T-helper 1 cell treated with Interleukin-12 subunit alpha and Interleukin-12 subunit beta and Interleukin-4 antibody, amounts not matched to agents 30 ng/mL and 1 ng/mL, for 36 hours (primary cell): Measurements from ENCODE around the gene NSD1. TPM values are rescaled to one million over a fixed set of nuclear protein-coding genes. Genes with fewer than 3 reads are reported as not detected.
"Not testable (repeated sequence)": the region's sequence is repeated elsewhere in the genome, so short reads cannot be mapped to it uniquely, and the experiment has no call there.

ENCODE experiments used
- intact Hi-C: fragments of 100-400 bp; cut with micrococcal nuclease; formaldehyde crosslinking; loops from one replicate; pipeline ENCODE4 v1.15.1; 2024
- total RNA-seq: library from RNA; stranded (reverse); gene quantifications from 2 replicates; pipeline ENCODE4 v1.2.3, GENCODE V29; 2022

Gene NSD1
- total RNA-seq, 1 donor from 2014 or later: 116 TPM

DNA sequence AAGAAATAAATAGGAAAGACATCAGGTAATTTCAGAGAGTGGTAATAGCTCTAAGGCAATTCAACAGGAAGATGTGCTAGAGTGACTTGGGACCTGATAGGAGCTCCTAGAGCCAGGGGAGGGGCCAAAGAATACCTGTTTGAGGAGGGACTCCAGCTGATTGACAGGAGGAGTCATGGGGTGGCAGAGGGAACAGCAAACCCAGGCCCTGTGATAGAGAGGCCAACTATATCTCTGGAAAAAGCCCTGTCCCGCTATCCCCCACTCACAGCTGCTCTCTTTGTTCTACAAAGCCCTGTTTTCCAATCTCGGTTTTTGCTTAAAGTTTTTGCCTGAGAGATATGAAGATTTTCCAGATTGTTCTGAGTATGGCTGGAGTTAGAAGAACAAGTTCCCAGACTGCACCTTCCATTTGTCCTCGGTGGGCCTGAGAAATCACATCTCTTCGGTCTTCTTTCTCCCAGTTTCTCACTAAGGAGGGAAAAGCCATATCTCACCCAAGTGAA is 9.0 kb upstream of the NSD1 start:
- intact Hi-C loops: no loop called here

DNA sequence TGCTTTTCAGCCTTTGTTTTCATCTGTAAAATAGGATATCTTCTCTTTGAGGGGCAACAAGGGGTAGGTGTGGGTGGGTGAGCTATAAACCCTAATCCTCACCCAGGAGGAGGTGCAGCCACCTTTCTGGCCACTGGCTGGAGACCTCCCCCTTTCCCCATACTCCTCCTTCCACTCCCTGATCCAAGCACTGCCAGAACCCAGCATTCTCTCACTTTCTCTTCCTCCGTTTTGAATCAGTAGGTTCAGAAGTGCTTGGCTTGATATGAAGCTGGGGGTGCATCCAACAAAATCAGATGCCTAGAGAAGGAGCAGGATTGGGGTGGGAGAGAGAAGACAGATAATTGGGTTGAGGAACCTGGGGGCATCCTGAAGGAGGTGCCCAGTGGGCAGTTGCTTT is 6.8 kb upstream of the NSD1 start:
- intact Hi-C loops: no loop called here

DNA sequence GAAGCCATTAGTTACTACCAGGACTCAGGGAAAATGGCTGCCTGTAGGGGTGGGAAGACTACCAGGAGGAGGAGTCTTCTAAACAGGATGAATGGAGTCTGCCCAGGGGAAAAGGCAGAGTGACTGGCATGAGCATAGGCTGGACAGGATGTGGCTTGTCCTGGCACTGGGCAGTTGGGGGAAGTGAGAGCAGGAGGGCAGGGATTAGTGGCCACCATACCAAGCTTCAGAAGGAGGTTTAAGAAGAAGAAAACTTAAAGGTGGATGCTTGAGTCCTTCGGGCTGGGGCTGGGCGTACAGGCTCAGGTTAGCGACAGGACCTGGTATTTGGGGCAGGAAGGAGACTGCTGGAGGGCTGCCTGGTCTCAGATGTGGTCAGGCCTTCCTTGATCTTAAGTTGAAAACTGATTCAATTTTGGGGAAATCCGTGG is 5.0 kb upstream of the NSD1 start:
- intact Hi-C loops: loop anchor here (2.0 kb wide), 1 partner anchor 180 kb away; no protein-coding TSS in a partner anchor

DNA sequence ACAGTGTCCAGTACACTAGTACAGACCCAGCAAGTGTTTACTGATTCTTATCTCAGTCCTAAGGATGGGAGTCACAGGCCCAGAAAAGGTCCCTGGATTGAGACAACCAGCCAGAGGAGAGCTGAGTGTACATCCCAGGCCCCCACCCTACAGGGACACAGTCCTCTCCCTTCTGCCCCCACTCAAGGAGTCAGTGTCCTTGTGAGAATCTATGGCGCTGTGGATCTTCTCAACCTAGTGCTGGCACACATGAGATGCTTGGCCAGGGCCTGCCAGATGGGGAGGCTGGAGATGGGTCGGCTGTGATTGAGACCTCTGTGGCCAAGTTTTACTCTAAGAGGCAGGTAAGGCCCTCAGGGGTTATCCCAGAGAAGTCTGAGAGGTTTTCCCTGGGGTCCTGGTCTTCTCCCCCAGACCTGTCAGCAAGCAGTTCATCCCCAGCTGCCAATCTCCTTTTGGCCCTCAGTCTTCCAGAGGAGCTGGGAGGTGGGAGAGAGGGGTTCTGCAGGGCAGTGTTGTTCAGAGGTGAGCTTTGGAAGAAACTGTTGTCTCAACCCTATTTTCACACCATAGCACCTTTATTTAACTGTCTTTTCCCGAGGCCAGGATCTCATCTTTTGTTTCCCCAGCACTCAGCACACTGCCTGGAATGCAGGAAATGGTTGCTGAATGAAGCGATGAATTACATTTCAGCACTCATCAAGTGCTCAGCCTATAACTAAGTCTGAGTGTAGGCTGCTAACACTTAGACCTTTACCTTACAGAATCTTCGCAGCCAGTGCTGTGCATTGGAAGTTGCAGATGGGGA is 3.2 kb upstream of the NSD1 start:
- intact Hi-C loops: loop anchor here (5.0 kb wide), 3 partner anchors 108 to 367 kb away; partner anchors contain the start of genes PDLIM7 and ZNF346

DNA sequence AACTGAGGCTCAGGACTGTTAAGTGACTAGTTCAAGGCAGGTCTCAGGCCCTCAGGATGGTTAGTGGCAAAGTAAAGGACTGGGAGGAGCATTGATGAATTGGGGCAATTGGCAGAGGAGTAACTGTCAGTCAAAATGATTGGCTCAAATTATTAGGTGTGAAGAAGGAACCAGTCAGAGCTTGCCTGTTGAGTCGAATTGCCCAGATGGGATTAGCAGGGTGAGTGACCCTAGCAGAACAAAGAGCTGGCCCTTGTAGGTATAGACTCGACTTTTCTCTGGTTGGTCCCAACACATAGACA is 2.6 kb upstream of the NSD1 start:
- intact Hi-C loops: loop anchor here (5.0 kb wide), 3 partner anchors 109 to 366 kb away; partner anchors contain the start of genes PDLIM7 and ZNF346

DNA sequence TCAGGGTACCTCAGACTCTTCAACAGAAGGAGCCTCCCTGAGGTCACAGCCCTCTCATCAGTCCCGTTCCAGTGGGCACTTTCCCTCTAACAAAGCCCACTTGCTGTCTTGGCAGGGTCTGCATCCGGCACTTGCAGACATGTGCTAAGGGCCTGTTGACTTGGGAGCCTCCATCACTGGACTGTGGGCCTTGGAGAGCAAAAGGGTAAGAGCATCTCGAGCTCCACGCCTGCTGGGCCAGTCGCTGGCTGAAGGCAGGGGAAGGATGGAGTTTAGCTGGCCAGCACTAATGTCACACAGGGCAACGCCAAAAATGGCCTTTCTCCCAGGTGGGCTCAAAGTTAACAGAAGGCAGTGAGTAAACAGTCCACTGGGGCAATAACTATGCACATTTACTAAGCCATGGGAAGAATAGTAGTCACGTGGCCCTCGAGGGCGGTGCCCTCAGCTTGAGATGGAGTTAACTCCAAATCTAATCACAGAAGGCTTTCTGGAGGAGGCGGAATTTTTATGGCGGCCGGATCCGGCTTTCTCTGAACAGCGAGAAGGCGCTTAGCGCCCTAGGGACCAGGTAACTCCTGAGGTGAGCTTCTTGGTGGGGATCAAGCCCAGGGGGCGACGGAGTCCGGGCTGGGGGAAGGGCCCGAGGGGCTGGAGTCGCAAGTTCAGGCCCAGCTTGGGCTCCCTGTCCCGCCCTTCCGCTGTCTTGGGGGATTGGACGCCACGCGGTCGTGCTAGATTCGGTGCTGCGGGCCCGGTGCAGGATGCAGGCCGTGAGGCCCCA is 2.0 kb upstream of the NSD1 start:
- intact Hi-C loops: loop anchor here (5.0 kb wide), 3 partner anchors 109 to 366 kb away; partner anchors contain the start of genes PDLIM7 and ZNF346

DNA sequence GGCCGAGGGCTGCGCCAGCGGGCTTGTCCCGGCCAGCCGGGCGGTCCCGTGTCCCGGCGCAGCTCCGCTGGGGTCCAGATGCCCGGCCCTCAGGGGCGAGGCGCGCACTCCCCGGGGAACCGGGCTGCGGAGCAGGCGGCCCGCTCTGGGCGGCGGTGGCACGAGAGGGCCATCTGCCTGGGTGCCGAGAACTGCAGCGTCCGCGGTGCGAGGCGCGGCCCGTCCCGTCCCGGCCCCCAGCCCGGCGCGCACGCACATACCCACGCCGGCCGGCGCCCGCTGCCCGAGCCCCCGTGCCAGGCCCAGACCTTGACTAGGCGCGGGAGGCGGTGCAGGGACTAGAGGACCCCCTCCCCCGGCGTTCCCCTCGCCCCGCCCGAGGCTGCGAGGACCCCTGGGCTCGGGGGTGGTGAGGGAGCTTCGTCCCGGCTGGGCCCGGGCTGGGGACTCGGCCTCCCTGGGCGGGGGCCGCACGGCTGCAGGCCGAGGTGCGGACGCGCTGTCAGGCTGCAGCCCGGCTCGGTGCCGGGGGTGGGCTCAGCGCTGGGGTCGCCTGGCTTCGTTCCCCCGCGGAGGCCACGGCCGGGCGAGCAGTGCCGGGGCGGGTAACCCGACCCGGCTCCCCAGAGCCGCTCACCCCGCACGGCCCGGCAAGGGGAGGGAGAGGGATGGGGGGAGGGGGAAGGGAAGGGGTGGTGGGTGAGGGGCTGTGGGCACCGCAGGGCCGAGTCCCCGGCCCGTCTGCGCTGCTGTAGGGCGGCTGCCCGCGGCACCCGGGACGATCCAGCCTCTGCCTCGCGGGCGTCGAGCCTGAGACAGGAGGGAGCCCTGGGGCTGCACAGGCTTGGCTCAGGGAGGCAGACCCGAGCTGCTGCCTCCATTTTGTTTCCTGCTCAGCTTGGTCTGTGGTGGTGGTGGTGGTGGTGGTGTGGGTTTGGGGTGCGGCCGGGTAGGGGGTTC is 1.2 kb upstream of the NSD1 start:
- intact Hi-C loops: loop anchor here (1.0 to 5.0 kb wide), 5 partner anchors 110 to 365 kb away; partner anchors contain the start of genes LMAN2, PDLIM7, UIMC1 and ZNF346

DNA sequence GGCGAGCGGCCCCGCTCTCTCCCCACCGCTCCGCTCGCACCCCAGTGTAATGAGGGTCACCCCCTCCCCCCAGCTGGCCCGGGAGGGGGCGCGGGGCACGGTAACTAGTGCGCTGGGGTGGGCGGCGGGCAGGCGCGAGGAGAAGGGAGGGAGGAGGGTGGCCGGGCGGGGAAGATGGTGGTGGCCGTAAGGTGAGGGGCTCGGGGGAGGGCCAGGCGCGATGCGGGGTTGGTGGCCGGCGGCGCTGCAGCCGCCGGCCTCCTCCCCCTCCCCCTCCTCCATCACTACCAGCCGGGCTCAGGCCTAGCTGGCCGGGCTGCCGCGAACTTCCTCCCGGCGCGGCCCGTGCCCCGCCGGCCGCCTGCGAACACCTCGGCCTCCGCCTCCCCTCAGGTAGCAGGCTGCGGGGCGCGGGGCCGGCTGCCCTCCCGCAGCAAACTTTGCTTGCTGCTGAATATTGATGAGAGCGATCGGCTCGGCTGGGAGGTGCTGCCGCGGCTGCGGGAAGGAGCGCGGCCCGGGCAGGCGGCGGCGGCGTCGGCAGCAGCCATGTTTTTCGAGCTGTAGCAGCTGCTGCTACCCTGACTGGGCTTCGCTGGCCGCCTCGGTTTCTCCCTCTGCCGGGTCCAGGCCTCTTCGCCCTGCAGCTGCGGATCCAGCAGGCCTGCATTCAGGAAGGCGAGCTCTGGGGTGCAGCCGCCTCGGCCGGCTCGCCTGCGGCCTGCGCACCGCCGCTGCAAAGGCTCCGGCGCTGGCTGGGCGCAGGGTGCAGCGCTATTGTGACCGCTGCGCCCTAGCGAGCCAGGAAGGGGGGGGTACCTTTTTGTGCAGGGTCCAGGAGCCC is 502 bp downstream of the NSD1 start:
- intact Hi-C loops: loop anchor here (1.0 to 5.0 kb wide), 8 partner anchors 20 to 597 kb away; partner anchors contain the start of genes LMAN2, PDLIM7, RNF44 and UIMC1

DNA sequence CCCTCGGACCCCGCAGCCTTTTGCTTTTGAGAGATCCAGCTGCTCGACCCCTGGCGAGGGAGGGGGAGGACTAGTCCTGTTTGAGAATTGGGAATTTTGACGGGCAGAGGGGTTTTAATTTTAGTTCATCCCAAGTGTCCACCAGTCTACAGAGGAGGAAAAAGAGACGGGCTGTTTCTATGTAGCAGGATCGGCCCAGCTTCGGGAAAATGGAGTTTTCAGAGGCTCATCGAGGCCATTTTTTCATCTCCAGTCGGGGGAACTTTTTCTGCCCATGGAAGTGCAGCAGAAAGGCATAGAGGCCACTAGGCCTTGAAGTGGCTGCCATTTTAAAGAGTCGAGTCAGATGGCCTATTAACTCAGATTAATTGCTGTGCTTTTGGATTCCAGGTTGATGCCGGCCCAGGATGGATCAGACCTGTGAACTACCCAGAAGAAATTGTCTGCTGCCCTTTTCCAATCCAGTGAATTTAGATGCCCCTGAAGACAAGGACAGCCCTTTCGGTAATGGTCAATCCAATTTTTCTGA is 1.2 kb downstream of the NSD1 start:
- intact Hi-C loops: loop anchor here (1.0 to 5.0 kb wide), 6 partner anchors 20 to 598 kb away; partner anchors contain the start of genes PDLIM7, RNF44 and ZNF346

DNA sequence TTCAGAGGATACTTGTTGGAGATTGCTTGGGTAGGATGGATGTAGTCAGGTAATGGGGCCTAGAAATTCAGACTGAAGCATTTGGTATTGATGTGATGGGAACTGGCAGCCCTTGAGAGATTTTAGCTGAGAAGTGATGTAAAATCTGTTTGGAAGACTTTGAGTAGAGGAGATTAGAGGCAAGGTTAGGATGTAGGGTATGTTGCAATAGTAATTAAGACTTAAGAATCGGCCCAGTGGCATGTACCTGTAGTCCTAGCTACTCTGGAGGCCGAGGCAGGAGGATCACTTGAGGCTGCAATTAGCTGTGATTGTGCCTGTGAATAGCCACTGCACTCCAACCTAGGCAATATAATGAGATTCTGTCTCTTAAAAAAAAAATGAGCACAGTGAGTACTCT is 6.7 kb downstream of the NSD1 start:
- intact Hi-C loops: no loop called here

DNA sequence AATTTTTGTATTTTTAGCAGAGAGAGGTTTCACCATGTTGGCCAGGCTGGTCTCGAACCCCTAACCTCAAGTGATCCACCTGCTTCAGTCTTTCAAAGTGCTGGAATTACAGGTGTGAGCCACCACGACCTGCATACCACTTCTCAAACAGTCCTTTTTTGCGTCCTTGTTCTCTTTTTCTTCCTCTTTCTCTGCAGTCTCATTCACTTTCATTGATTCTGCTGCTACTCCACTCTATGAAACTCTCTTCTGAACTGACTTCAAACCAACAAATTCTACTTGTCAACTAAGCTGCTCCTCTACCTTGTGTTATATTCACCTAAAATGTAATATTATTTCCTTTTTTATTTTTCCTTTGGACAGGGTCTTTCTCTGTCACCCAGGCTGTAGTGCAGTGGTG is 7.9 kb downstream of the NSD1 start:
- intact Hi-C loops: no loop called here

DNA sequence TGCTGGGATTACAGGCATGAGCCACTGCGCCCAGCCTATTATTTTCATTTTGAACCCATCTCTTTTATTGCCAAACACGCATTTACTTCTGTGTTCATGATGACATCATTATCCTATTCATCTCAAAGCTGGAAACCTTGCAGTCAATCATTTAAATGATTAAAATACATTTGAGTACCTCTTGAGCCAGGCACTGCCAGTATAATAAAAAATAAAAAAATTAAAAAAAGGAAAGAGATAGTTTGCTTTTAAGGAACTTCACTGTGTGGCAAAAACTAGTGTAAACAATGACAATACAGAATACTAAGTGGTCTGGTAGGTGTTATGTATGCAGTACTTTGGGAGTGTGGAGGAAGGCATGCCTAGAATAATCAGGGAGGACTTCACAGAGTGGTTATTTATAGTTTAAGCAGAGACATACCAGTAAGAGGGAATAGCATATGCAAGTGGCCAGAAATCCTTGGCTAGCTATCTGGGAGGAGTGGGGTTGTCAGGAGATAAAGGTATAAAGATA is 8.6 kb downstream of the NSD1 start:
- intact Hi-C loops: no loop called here

DNA sequence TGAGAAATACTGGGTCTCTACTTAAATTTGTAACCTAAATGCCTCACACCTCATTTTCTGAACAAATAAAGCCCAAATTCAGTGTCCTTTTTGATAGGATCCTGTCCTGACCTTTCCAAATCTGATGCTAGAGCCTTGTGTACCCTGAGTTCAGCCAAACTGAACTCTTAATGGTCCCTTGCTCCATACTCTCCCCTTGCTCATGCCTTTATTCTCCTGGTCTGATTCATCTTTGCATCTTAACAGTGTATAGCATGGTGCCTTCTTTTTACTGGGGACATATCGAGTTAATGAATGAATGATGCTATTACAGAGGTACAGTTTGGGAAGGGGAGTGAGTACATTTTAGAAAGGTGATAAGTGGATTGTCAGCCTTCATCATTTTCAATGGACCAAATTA is 9.2 kb downstream of the NSD1 start:
- intact Hi-C loops: no loop called here

DNA sequence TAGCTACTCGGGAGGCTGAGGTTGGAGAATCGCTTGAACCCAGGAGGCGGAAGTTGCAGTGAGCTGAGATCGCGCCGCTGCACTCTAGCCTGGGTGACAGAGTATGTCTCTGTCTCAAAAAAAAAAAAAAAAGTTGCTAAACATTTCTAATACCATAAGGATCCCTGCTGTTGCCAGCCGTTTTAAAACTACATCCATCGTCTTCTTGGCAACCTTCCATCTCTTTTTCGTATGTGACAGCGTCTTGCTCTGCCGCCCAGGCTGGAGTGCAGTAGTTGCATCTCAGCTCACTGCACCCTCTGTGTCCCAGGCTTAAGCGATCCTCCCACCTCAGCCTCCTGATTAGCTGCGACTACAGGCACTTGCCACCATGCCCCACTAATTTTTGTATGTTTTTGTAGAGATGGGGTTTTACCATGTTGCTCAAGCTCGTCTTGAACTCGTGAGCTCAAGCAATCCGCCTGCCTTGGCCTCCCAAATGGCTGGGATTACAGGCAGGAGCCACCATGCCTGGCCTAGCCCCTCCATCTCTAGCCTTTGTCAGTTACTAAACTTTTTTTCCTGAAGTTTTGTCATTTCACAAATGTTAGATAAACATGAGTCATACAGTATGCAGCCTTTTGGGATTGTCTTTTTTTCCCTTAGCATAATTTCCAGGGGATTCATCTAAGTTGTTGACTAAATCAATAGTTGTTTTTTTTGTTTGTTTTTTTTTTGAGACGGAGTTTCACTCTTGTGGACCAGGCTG is 13.5 kb downstream of the NSD1 start:
- intact Hi-C loops: loop anchor here (5.0 kb wide), 1 partner anchor 35 kb away; no protein-coding TSS in a partner anchor

DNA sequence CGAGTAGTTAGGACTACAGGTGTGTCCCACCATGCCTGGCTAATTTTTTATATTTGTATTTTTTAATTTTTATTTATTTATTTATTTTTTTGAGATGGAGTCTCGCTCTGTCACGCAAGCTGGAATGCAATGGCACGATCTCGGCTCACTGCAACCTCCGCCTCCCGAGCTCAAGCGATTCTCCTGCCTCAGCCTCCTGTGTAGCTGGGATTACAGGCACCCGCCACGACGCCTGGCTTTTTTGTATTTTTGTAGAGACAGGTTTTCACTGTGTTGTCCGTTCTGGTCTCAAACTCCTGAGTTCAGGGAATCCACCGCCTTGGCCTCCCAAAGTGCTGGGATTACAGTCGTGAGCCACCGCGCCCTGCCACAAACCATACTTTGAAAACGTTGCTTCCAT is 16.5 kb downstream of the NSD1 start:
- intact Hi-C loops: not testable (repeated sequence)

DNA sequence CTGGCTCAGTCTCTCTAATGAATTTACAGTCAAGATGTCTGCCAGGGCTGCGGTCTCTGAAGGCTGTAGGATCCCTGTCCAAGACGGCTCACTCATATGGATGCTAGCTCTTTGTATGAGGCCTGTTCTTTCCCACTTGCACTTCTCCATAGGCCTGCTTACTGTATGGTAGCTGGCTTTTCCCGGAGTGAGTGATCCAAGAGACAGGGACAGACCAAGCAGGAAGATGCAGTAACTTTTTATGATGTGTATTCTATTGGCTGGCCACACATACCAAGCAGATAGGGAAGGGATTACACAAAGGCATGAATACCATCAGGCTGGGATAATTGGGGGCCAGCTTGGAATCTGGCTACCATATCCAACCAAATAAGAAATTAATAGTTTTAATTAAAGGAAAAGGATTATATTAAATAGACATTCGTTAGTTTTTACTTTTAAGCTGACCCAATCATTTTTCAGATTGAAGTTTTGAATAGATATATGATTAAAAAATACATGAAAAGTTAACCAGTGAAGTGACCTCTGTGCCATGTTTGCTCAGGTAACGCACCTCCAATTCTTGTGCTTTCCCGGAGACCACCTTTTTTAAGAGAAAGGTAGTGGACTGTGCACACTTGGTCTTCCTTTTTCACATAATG is 20.6 kb downstream of the NSD1 start:
- intact Hi-C loops: no loop called here

DNA sequence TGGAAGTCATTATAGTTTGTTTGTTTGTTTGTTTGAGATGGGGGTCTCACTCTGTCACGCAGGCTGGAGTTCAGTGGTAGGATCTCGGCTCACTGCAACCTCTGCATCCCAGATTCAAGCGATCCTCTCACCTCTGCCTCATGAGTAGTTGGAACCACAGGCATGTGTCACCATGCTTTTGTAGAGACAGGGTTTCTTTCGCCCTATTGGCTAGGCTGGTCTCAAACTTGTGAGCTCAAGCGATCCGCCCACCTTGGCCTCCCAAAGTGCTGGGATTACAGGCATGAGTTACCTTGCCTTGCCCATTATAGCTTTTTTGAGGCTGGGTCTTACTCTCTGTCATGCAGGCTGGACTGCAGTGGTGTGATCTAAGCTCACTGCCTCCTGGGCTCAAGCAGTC is 28.8 kb downstream of the NSD1 start:
- intact Hi-C loops: no loop called here

DNA sequence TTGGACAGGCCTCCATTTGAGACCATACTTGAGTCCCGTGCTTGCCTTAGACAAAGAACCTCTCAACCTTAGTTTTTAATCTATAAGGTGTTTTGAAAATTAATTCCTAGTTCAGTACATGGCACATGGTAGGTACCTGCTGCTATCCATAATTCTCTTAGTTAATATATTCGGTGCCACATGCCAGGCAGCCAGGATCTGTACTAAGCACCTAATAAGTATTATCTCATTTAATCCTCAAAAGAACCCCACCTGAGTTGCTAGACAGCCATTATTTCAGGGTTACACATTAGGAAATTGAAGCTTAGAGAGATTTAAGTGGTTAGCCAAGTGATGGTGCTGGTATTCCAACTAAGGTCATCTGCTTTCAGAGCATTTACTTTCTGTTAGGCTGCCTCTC is 29.9 kb downstream of the NSD1 start:
- intact Hi-C loops: no loop called here
